NCI-H748 (cell line): ENCODE data around the gene KCNMA1.
"Not testable (repeated sequence)": the region's sequence is repeated elsewhere in the genome, so short reads cannot be mapped to it uniquely, and the experiment has no call there.

Experiments
- DNase-seq: peaks from one replicate; lab custom pipeline; 2025; ENCODE audit not compliant: unreplicated experiment; lab: John Stamatoyannopoulos, UW

Gene KCNMA1

GRCh38 chr10:77608281-77608680 is 29.3 kb downstream of the KCNMA1 start:
- DNase-seq: no peak

DNA sequence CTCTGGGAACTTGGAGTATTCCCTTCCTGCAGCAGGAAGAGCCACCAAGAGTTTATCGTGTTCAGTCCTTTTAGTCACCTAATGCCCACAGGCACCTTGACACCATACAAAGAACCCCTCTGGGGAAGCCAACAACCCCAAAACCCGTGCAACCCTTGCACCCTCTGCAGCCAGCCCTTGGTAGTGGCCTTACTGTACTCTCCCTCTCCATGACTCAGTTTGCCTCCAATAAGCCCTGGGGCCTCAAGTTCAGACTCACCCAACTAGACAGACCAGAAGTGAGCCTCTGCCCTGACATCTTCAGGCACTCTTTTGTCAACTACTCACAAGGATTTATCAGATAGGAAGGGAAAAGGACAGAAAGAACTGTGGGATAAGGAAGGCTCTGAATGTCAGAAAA is 30.9 kb downstream of the KCNMA1 start:
- no peak for DNase-seq

DNA sequence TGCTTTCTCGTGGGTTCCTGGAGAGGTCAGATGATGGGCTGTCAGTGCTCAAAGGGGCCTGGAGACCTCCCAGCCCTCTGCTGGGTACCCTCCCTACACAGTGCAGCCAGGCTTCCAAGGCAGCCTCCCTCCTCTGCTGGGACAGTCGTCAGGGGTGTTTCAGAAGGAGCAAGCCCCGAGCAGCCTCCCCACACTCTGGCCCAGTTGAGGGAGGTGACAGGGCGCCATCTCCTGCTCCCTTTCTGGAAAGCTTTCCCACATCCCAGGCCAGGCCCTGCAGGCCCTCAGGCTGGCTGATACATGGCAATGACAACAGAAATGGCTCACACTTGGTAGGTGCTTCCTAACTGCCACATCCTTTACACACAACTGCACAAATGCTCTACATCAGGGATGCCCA is 32.1 kb downstream of the KCNMA1 start:
- no peak for DNase-seq

GRCh38 chr10:77604941-77605351 is 32.7 kb downstream of the KCNMA1 start:
- peak; percentile 23 for DNase-seq

DNA sequence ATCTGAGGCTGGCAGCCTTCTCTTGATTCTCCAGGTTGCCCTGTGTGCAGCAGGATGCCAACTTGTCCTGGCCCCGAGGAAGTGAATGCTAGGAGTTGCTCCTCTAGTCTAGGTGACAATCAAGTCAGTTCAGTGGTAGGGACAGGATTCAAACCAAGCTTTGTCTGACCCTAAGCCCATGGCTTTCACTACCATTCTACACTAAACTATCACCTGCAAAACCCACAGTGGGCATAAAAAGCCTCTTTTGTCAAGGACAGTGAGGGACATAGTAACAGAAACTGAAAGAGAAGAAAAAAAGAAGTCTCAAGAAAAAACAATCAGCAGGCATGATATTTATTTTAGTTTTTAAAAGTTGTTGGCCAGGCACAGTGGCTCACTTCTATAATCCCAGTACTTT is 33.5 kb downstream of the KCNMA1 start:
- DNase-seq: no peak

DNA sequence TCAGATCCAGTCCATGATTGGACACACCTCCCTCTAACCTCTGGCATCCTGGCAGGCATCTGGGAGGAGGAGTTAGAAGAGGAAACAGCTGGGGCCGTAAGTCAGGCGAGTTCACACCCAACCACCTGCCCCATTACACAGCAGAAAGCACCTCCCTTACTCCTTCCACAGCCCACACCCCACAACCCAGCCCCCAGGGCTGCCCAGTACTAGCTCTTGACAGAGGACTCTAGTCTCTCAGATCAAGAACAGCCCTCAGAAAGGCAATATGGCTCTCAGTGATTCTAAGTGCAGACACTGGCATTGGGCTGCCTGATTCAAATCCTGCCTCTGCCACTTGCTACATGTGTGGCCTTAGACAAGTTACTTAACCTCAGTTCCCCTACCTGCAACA is 34.1 kb downstream of the KCNMA1 start:
- DNase-seq: peak; percentile 16

GRCh38 chr10:77602913-77603533 is 34.6 kb downstream of the KCNMA1 start:
- no peak for DNase-seq

DNA sequence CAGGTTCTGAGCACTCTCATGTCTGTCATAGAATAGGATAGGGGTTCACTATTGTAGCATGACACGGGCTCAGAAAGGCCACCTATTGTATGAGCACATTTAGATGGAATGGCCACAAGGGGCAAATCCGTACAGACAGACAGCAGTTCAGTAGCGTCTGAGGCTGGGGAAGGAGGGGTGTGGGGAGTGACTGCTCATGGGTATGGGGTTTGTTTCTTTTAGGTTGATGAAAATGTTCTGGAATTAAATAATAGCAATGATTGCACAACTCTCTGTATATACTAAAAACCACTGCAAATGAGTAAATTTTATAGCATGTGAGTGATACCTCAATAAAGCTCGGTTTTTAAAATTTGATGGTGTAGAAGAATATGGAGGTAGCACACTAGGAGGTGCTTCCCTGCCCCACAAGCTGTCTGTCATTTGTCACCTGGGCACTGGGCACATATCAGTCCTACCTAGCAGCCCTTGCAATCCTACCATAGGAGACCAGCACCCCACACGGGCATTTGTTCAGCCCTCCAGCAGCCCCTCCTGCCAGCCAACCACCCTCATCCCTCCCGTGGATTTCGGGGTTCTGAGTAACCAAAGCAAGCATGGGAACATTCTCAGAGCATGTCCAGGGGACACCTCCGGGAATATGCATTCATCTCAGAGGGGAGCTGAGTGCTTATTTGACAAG is 35.2 kb downstream of the KCNMA1 start:
- no peak for DNase-seq

- no peak for DNase-seq
Observed at GRCh38 chr10:77601488-77601887, 36.1 kb downstream of the KCNMA1 start.

DNA sequence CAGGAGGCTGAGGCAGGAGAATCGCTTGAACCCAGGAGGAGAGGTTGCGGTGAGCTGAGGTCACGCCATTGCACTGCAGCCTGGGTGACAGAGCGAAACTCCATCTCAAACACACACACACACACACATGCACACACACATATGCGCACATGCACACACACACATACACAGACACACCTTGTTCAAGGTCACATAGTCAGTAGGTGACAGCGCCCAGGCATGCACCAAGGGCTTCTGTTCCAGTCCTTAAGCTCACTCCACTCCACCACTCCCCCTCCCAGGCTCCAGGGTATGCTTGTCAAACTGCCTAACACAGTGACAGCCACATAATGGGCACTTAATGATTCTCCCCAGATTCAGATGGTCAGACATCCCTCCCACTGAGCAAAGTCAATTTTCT is 37.0 kb downstream of the KCNMA1 start:
- no peak for DNase-seq

DNA sequence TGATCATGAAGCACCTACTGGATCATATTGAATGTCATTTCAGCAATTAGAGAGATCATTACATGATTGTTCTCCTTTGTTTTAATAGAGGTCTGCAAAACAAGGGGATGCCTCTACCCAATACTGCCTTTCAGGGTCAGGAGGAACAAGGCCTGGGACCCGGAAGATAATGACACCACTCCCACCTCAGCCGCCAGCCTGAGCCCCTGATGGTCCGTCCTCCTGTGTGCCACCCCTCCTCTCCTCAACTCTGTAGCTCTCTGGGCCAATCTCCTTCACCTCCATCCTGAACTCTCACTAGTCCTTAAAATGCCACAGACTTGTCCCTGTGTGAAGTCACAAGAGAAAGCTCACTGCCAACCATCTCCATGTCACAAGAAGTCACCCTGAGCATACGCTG is 38.0 kb downstream of the KCNMA1 start:
- DNase-seq: no peak

DNA sequence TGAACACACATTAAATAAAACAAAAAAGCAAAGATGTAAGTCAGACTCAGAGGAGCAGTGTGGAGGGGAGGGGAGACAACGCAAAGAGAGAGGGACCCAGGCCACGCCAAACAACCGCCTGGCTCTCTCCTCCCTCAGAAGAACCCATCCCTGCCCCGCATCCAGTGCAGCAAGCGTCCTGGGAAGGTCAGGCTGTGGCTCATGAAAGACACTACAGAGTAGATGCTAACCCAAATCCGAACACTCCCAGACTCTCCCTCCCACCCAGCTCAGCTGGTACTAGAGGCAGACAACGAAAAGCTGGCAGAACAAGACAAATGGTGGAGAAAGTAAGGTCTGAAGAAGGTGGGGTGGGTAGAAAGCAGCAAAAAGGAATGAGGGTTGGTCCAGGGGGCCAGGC is 39.0 kb downstream of the KCNMA1 start:
- no peak for DNase-seq

DNA sequence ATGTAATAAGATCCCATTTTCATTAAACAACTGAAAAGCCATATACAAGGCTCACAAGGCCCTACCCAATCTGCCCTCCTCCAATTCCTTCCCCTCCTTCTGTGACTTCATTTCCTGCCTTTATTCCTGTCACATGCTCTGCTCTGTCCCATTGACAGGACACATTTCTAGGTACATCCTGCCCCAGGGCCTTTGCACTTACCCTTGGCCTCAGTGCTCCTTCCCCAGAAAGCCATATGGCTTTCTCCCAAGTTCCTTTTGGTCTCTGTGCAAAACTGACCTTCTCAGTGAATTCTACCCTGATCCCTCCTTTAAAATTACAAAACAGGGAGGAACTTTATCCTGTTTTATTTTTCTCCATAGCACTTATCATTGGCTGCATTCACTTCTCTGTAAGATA is 40.0 kb downstream of the KCNMA1 start:
- no peak for DNase-seq

DNA sequence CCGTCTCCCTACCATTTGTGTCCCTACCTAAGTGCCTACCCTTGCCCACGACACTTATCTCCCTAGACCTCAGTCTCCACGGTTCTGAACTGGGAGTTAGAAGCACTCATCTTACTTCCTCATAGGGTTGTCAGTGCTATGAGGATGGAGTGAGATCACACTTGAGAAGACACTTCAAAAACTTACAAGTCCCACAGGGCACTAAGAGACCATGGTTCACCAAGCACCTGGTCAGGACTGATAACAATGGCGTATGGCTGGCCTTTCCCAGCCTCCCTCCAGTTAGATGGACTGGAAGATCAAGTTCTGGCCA is 43.2 kb downstream of the KCNMA1 start:
- DNase-seq: no peak

DNA sequence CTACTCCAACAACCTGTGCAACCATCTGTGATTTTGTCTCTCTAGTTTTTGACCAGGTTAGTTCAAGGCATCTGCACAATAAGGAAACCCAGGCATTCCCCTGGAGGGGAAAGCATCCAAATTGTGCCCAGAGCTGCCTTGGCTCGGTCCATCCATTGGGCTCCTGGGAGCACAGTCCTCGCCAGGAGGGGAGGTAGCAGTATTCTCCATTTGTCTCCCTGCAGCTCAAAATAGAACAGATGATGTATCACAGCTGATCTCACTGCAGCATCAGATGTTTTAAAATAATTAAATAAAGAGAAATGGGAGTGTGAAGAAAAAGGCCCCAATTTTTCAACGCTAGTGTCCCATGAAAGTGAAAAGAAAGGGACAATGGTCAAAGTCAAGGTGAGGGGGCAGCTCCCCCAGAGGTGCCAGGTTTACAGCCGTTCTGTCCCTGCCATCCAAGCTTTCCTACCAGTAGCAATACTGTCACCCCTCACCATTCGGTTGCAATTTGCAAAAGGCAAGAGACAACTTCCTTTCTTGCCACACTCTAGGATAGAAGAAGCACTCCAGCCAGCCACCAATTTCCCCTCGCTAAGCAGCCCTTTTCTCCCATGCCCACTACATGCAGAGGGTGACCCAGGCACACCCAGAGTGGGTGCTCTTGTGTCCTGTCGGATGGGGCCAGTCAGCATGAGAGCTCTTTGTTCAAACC is 43.7 kb downstream of the KCNMA1 start:
- DNase-seq: no peak

GRCh38 chr10:77592946-77593636 is 44.5 kb downstream of the KCNMA1 start:
- DNase-seq: no peak

GRCh38 chr10:77592510-77592909 is 45.1 kb downstream of the KCNMA1 start:
- DNase-seq: no peak

- DNase-seq: no peak
Observed at GRCh38 chr10:77591238-77591880, 46.2 kb downstream of the KCNMA1 start.

DNA sequence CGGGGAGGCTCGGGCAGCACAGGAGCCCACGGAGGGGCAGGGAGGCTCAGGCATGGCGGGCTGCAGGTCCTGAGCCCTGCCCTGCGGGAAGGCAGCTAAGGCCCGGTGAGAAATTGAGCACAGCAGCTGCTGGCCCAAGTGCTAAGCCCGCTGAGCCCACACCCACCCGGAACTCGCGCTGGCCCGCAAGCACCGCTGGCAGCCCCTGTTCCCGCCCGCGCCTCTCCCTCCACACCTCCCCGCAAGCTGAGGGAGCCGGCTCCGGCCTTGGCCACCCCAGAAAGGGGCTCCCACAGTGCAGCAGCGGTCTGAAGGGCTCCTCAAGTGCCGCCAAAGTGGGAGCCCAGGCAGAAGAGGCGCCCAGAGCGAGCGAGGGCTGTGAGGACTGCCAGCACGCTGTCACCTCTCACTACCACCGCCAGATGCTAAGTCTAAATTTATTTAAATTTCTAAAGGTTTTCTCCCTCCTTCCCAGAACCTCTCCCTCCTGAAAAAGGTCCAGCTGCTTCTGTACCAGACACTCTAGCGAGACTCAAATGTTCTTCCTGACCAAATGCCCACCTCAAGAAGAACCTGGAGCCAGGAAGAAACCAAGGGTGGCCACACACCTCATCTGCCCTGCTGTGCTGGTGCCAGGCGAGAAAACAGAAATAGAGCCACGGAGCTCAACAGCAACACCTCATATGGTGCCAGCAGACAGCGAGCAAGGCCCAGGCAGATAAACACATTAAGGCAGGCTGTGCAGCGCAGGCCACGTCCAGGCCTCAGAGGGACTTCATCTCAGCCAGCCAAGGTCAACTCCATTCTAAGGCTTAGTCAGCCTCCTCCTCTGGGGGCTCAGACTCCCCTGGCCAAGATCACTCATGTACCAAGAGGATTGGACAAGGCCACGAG is 47.0 kb downstream of the KCNMA1 start:
- DNase-seq: no peak

DNA sequence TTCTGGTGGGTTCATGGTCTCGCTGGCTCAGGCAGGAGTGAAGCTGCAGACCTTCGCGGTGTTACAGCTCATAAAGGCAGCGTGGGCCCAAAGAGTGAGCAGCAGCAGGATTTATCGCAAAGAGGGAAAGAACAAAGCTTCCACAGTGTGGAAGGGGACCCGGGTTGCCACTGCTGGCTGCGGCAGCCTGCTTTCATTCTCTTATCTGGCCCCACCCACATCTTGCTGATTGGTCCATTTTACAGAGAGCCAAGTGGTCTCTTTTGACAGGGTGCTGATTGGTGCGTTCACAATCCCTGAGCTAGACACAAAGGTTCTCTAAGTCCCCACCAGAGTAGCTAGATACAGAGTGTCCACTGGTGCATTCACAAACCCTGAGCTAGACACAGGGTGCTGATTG is 47.9 kb downstream of the KCNMA1 start:
- not testable (repeated sequence) for DNase-seq

DNA sequence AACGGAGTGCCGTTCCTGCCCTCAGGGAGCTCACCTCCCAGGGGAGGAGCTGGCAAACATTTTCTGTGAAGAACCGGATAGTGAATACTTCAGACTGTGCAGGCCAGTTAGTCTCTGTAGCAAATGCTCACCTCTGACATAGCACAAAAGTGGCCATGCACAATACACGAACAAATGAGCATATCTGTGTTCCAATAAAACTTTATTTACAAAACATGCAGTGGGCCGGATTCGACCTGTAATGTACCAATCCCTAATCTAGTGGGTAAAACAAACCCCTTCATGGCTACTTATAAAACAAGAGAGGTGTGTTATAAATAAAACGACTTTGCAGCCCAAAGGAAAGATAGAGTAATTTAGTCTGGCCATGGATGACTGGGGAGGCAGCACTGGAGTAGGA is 48.7 kb downstream of the KCNMA1 start:
- no peak for DNase-seq
